Suprapubic skin (tissue), 3 donors: Measurements from ENCODE around the gene TASP1.

Source experiments
- POLR2A ChIP-seq, 2 donors: fragments of 450-650 bp; IDR thresholded peaks; one replicate each; pipeline ENCODE4 v1.6.1; 2017; ENCODE audit warnings: antibody characterized with exemption in 2 of 2, mild to moderate bottlenecking in 2 of 2, moderate library complexity in 2 of 2
- TF ChIP-seq, protein P1 (sequence below), 2 donors: fragments of 200-600 bp in 1 of 2; fragments of 450-650 bp in 1 of 2; sonication (generic) in 1 of 2; IDR thresholded peaks; one replicate each; pipeline ENCODE4 v1.5.1; 2016 to 2019; ENCODE audit warnings: antibody characterized with exemption in 2 of 2, mild to moderate bottlenecking in 1 of 2, moderate library complexity in 1 of 2

DNA sequence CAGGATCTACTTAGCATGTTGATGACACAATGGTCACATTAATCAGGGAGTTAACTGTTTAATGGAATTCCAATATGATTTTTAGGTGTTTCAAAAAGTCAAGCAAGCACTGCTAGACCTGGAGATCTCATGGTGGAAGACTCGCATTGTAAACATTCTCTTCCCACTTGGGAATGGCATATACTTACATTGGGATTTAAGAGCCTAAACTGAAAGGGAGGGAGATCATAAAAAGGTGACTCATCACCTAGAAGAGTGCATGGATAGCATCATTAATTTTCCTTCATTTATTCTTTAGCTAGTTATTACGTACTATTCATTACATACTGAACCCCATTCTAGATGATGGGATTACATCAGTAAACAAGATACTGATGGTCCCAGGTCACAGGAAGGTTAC is 185.4 kb downstream of the TASP1 start:
- TF ChIP-seq, protein P1, sequence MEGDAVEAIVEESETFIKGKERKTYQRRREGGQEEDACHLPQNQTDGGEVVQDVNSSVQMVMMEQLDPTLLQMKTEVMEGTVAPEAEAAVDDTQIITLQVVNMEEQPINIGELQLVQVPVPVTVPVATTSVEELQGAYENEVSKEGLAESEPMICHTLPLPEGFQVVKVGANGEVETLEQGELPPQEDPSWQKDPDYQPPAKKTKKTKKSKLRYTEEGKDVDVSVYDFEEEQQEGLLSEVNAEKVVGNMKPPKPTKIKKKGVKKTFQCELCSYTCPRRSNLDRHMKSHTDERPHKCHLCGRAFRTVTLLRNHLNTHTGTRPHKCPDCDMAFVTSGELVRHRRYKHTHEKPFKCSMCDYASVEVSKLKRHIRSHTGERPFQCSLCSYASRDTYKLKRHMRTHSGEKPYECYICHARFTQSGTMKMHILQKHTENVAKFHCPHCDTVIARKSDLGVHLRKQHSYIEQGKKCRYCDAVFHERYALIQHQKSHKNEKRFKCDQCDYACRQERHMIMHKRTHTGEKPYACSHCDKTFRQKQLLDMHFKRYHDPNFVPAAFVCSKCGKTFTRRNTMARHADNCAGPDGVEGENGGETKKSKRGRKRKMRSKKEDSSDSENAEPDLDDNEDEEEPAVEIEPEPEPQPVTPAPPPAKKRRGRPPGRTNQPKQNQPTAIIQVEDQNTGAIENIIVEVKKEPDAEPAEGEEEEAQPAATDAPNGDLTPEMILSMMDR (IDR thresholded peaks at IDR 0.05) = no peak
- no peak for TF ChIP-seq POLR2A (IDR thresholded peaks at IDR 0.05)
